Loucy (cell line): Measurements from ENCODE around the gene GLDN.

Experiments
- H2AFZ ChIP-seq: fragments of 200-600 bp; sonication (generic); 2 replicates; pipeline ENCODE4 v1.6.0; 2016; ENCODE audit warnings: antibody characterized with exemption, mild to moderate bottlenecking, low read length, moderate library complexity
- H3F3A ChIP-seq: fragments of 200-600 bp; 2 replicates; pipeline ENCODE4 v1.6.0; 2016; ENCODE audit warnings: antibody characterized with exemption, low read depth, mild to moderate bottlenecking
- H3K27me3 ChIP-seq: fragments of 200-600 bp; sonication (generic); 2 replicates; pipeline ENCODE4 v1.6.1; 2014; ENCODE audit warnings: low read length, mild to moderate bottlenecking; ENCODE audit not compliant: insufficient read depth, poor library complexity, severe bottlenecking
- H3K36me3 ChIP-seq: fragments of 200-600 bp; sonication (generic); 2 replicates; pipeline ENCODE4 v1.6.1; 2016; ENCODE audit warnings: low read length; ENCODE audit not compliant: insufficient read depth
- H3K4me1 ChIP-seq: fragments of 200-600 bp; sonication (generic); 2 replicates; pipeline ENCODE4 v1.5.1; 2014; ENCODE audit warnings: low read length, mild to moderate bottlenecking; ENCODE audit not compliant: insufficient read depth, poor library complexity, severe bottlenecking
- H3K4me2 ChIP-seq: fragments of 200-600 bp; sonication (generic); 2 replicates; pipeline ENCODE4 v1.6.0; 2014; ENCODE audit warnings: antibody characterized with exemption, low read length, low read depth, mild to moderate bottlenecking; ENCODE audit not compliant: poor library complexity, severe bottlenecking
- H3K4me3 ChIP-seq: fragments of 200-600 bp; sonication (generic); 2 replicates; pipeline ENCODE4 v1.5.1; 2014; ENCODE audit warnings: low read length, mild to moderate bottlenecking, mixed read lengths; ENCODE audit not compliant: poor library complexity, severe bottlenecking
- H3K79me2 ChIP-seq: fragments of 200-600 bp; sonication (generic); 2 replicates; pipeline ENCODE4 v1.6.1; 2014; ENCODE audit warnings: low read length; ENCODE audit not compliant: insufficient read depth
- H3K9ac ChIP-seq: fragments of 200-600 bp; sonication (generic); 2 replicates; pipeline ENCODE4 v1.6.0; 2014; ENCODE audit warnings: mild to moderate bottlenecking, low read depth, low read length, moderate library complexity; ENCODE audit not compliant: poor library complexity, severe bottlenecking
- H3K9me2 ChIP-seq: fragments of 200-600 bp; sonication (generic); replicated peaks from 2 replicates; pipeline ENCODE4 v1.6.1; 2016; ENCODE audit warnings: low read depth, low read length, mixed read lengths
- H3K9me3 ChIP-seq: fragments of 200-600 bp; sonication (generic); 2 replicates; pipeline ENCODE4 v1.6.1; 2014; ENCODE audit warnings: mild to moderate bottlenecking, antibody characterized with exemption, low read length, low read depth; ENCODE audit not compliant: insufficient read depth
- H4K20me1 ChIP-seq: fragments of 200-600 bp; sonication (generic); 2 replicates; pipeline ENCODE4 v1.6.0; 2014; ENCODE audit warnings: antibody characterized with exemption, low read length, mild to moderate bottlenecking; ENCODE audit not compliant: insufficient read depth, poor library complexity, severe bottlenecking
- EZH2phosphoT487 ChIP-seq: fragments of 200-600 bp; IDR thresholded peaks from 2 replicates; pipeline ENCODE4 v1.6.1; 2018; ENCODE audit warnings: antibody characterized with exemption, mild to moderate bottlenecking, moderate library complexity, borderline replicate concordance
- TF ChIP-seq, protein P1 (sequence below): fragments of 200-600 bp; sonication (generic); conservative IDR thresholded peaks from 2 replicates; pipeline ENCODE4 v1.5.1; 2014; ENCODE audit warnings: mild to moderate bottlenecking, antibody characterized with exemption, low read length

Gene GLDN

GRCh38 chr15:51401872-51402517 is 60.5 kb downstream of the GLDN start:
- Histone ChIP-seq H3K4me1 (no peaks in the 10 kb centered on the region), H3K27me3 (no peaks in the 10 kb centered on the region), H3F3A (no peaks in the 10 kb centered on the region), H3K9me2 (no peaks in the 10 kb centered on the region), H2AFZ (no peak overlapping the region), H3K9ac (no peak overlapping the region), H3K4me3 (no peak overlapping the region), H3K9me3 (no peaks in the 10 kb centered on the region), H3K79me2 (no peaks in the 10 kb centered on the region), H4K20me1 (no peaks in the 10 kb centered on the region), H3K36me3 (no peaks in the 10 kb centered on the region), H3K4me2 (no peak overlapping the region)
- TF ChIP-seq, protein P1, sequence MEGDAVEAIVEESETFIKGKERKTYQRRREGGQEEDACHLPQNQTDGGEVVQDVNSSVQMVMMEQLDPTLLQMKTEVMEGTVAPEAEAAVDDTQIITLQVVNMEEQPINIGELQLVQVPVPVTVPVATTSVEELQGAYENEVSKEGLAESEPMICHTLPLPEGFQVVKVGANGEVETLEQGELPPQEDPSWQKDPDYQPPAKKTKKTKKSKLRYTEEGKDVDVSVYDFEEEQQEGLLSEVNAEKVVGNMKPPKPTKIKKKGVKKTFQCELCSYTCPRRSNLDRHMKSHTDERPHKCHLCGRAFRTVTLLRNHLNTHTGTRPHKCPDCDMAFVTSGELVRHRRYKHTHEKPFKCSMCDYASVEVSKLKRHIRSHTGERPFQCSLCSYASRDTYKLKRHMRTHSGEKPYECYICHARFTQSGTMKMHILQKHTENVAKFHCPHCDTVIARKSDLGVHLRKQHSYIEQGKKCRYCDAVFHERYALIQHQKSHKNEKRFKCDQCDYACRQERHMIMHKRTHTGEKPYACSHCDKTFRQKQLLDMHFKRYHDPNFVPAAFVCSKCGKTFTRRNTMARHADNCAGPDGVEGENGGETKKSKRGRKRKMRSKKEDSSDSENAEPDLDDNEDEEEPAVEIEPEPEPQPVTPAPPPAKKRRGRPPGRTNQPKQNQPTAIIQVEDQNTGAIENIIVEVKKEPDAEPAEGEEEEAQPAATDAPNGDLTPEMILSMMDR, result peak; percentile 81
- TF ChIP-seq EZH2phosphoT487, result no peak

DNA sequence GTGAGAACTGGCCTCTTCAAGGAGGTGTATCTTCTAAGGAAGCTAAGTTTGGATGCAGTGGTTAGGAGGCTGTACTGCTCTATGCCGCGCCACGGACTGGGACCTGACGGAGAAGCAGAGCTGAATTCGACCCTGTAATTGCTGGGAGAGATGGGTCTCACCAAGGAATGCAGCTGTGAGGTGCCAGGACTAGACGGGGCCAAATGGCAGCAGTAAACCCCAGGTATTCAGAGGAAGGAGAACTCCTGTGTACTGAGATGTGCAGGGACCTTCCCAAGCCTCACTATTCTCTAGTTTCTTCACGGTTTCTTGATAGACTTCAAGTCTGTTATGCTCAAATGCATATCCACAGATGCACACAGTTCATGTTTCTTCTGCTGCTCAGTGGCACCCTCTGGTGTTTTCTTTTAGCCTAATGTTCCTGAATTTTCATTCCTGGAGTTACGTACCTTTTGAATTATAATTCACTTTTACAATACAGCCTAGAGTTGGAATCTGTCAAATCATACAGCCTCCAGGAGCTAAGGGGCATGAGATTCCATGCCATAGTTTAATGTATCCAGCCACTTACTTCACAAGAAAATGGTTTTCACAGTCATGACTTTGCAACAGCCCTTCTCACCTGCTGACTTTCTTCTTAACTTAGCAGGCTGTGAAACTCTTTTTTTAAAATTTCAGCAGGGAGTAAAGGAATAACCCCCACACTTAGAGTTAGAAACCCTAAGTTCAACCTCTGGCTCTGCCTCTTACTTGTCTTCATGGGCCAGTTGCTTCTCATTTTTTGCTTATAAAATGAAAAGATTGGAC is 61.8 kb downstream of the GLDN start:
- H3K9ac ChIP-seq, result no peak overlapping the region
- TF ChIP-seq, protein P1, result peak; percentile 84
- TF ChIP-seq EZH2phosphoT487, result no peak
- H3K79me2 ChIP-seq, result no peaks in the 10 kb centered on the region
- no peaks in the 10 kb centered on the region for H3K9me2 ChIP-seq
- H3K4me2 ChIP-seq, result no peak overlapping the region
- H3K27me3 ChIP-seq, result no peaks in the 10 kb centered on the region
- no peaks in the 10 kb centered on the region for H3K4me1 ChIP-seq
- H3K4me3 ChIP-seq, result no peak overlapping the region
- H2AFZ ChIP-seq, result peak overlapping the region; percentile 29; the same call in 1 of the 2 replicates
- H3K9me3 ChIP-seq, result no peaks in the 10 kb centered on the region
- H3K36me3 ChIP-seq, result no peaks in the 10 kb centered on the region
- no peaks in the 10 kb centered on the region for H4K20me1 ChIP-seq
- no peaks in the 10 kb centered on the region for H3F3A ChIP-seq

DNA sequence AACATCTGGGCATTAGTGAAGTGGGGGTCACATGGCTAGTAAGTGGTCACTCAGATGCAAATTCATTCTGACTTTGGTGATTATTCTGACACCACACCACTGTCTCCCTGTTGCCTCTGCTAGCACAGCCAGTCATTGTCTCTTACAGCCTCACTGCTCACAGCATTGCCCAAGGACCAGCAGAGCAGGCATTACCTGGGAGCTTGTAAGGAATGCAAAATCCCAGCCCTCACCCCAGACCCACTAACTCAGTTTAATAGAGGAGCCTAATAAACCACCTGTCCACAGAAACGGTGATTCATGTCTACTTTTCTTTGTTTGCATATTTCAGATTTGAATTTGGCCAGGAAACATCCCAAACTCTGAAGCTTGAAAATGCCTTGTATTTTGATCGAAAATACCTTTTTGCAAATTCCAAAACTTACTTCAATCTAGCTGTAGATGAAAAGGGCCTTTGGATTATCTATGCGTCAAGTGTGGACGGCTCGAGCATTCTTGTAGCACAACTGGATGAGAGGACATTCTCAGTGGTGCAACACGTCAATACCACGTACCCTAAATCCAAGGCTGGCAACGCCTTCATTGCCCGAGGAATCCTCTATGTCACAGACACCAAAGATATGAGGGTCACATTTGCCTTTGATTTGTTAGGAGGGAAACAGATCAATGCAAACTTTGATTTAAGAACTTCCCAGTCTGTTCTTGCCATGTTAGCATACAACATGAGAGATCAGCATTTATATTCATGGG is 62.7 kb downstream of the GLDN start:
- Histone ChIP-seq H3K4me1 (no peaks in the 10 kb centered on the region), H3K36me3 (no peaks in the 10 kb centered on the region), H3K4me3 (no peak overlapping the region), H3K27me3 (no peaks in the 10 kb centered on the region), H3K9me3 (no peaks in the 10 kb centered on the region), H2AFZ (peak overlapping the region; percentile 29; the same call in 1 of the 2 replicates), H3F3A (no peaks in the 10 kb centered on the region), H3K9me2 (no peaks in the 10 kb centered on the region), H3K9ac (no peak overlapping the region), H4K20me1 (no peaks in the 10 kb centered on the region), H3K4me2 (no peak overlapping the region), H3K79me2 (no peaks in the 10 kb centered on the region)
- no peak for TF ChIP-seq EZH2phosphoT487
